K562 (cell line): ENCODE measurements around the gene EPHX1. TPM values are rescaled to one million over a fixed set of nuclear protein-coding genes. Genes with fewer than 3 reads are reported as not detected.

ENCODE experiments used
- BACH1 ChIP-seq: fragments of 200-800 bp; sonication (Bioruptor generic); IDR thresholded peaks from 2 replicates; pipeline ENCODE4 v1.6.1; 2016; ENCODE audit warnings: missing genetic modification characterization, missing compliant biosample characterization
- CC2D1A ChIP-seq: fragments of 450-650 bp; IDR thresholded peaks from 2 replicates; pipeline ENCODE4 v1.6.1; 2017; ENCODE audit warnings: mild to moderate bottlenecking
- CREB3L1 ChIP-seq: fragments of 450-650 bp; IDR thresholded peaks from 2 replicates; pipeline ENCODE4 v1.6.1; 2014; ENCODE audit warnings: low read depth, mild to moderate bottlenecking, moderate library complexity, borderline replicate concordance
- ELF4 ChIP-seq: fragments of 450-650 bp; formaldehyde crosslinking; IDR thresholded peaks from 2 replicates; pipeline ENCODE4 v1.4.0; 2022; ENCODE audit warnings: missing genetic modification characterization
- EZH2 ChIP-seq: IDR thresholded peaks from 2 replicates; pipeline ENCODE4 v1.6.1; 2012; ENCODE audit warnings: low read depth, mild to moderate bottlenecking, inconsistent platforms, low read length, borderline replicate concordance
- HNRNPUL1 ChIP-seq: fragments of 200-400 bp; formaldehyde crosslinking; IDR thresholded peaks from 2 replicates; pipeline ENCODE4 v1.6.1; 2017; ENCODE audit warnings: low read length
- KAT2B ChIP-seq: IDR thresholded peaks from one replicate; pipeline ENCODE4 v1.6.1; 2012; ENCODE audit warnings: low read depth, mild to moderate bottlenecking, control low read depth, inconsistent platforms, low read length, moderate library complexity
- PCBP1 ChIP-seq: fragments of 200-400 bp; formaldehyde crosslinking; IDR thresholded peaks from 2 replicates; pipeline ENCODE4 v1.6.1; 2018; ENCODE audit warnings: mild to moderate bottlenecking, low read depth, low read length; ENCODE audit not compliant: poor library complexity, severe bottlenecking
- POLR2AphosphoS5 ChIP-seq: IDR thresholded peaks from 2 replicates; pipeline ENCODE4 v1.6.1; 2011; ENCODE audit warnings: mild to moderate bottlenecking, low read depth, low read length, moderate library complexity; ENCODE audit not compliant: control insufficient read depth, insufficient read depth
- RNF219 ChIP-seq: fragments of 250-450 bp; sonication (Bioruptor Pico); IDR thresholded peaks from 2 replicates; pipeline ENCODE4 v1.5.0; 2022; ENCODE audit warnings: mild to moderate bottlenecking
- SAFB ChIP-seq: fragments of 200-400 bp; formaldehyde crosslinking; IDR thresholded peaks from 2 replicates; pipeline ENCODE4 v1.6.1; 2017; ENCODE audit warnings: low read depth, low read length, borderline replicate concordance
- SRSF9 ChIP-seq: fragments of 200-400 bp; formaldehyde crosslinking; IDR thresholded peaks from 2 replicates; pipeline ENCODE4 v1.6.1; 2017; ENCODE audit warnings: low read depth, low read length, borderline replicate concordance
- ZBTB5 ChIP-seq: fragments of 450-650 bp; IDR thresholded peaks from 2 replicates; pipeline ENCODE4 v1.6.1; 2017; ENCODE audit warnings: antibody characterized with exemption
- ZNF140 ChIP-seq: fragments of 250-450 bp; sonication (Bioruptor Pico); IDR thresholded peaks from 2 replicates; pipeline ENCODE4 v1.8.0; 2021; ENCODE audit warnings: moderate library complexity, mild to moderate bottlenecking, inconsistent platforms
- ZNF184 ChIP-seq: sonication (generic); formaldehyde crosslinking; IDR thresholded peaks from 2 replicates; pipeline ENCODE4 v1.5.0; 2020; ENCODE audit warnings: missing genetic modification reagents
- polyA plus RNA-seq, 8 experiments: library from polyadenylated mRNA; depleted of rRNA in 4 of 8; stranded (reverse) in 5 of 8; unstranded in 3 of 8; fragments of >200 nt; fragmentation: Nextera tagmentation in 2 of 8; fragmentation: Illumina TruSeq in 1 of 8; extraction: Ambion mirVana in 2 of 8; extraction: Trizol in 1 of 8; gene quantifications; 2 replicates each; pipeline versions ENCODE4 v1.2.1 to v1.2.3, GENCODE V29; 2011 to 2014; ENCODE audit warnings: inconsistent platforms in 1 of 8, missing spikeins in 1 of 8
- total RNA-seq, 7 experiments: library from RNA; depleted of rRNA in 6 of 7; stranded (reverse); fragments of >200 nt in 6 of 7; fragmentation: Illumina TruSeq in 2 of 7; extraction: Trizol in 2 of 7; gene quantifications; 2 replicates each; pipeline versions ENCODE4 v1.2.1 to v1.2.3, GENCODE V29; 2011 to 2021; ENCODE audit warnings: low replicate concordance in 1 of 7
- TF ChIP-seq, protein P1 (sequence below): sonication (generic); formaldehyde crosslinking; IDR thresholded peaks from 2 replicates; pipeline ENCODE4 v1.8.0; 2022; ENCODE audit warnings: missing genetic modification reagents, mild to moderate bottlenecking, moderate library complexity, borderline replicate concordance
- TF ChIP-seq, protein P2 (sequence below): sonication (generic); formaldehyde crosslinking; IDR thresholded peaks from 2 replicates; pipeline ENCODE4 v1.8.0; 2022; ENCODE audit warnings: mild to moderate bottlenecking, missing genetic modification reagents
- TF ChIP-seq, protein P3 (sequence below): sonication (generic); formaldehyde crosslinking; IDR thresholded peaks from 2 replicates; pipeline ENCODE4 v1.8.0; 2022; ENCODE audit warnings: mild to moderate bottlenecking, missing genetic modification reagents

EPHX1 gene
- total and polyA plus RNA-seq, 9 of the 15 experiments (the other 6 are each of a cell fraction or from before 2014, with no cell fraction given): 0.21 to 27.0 (median 6.7) TPM

DNA sequence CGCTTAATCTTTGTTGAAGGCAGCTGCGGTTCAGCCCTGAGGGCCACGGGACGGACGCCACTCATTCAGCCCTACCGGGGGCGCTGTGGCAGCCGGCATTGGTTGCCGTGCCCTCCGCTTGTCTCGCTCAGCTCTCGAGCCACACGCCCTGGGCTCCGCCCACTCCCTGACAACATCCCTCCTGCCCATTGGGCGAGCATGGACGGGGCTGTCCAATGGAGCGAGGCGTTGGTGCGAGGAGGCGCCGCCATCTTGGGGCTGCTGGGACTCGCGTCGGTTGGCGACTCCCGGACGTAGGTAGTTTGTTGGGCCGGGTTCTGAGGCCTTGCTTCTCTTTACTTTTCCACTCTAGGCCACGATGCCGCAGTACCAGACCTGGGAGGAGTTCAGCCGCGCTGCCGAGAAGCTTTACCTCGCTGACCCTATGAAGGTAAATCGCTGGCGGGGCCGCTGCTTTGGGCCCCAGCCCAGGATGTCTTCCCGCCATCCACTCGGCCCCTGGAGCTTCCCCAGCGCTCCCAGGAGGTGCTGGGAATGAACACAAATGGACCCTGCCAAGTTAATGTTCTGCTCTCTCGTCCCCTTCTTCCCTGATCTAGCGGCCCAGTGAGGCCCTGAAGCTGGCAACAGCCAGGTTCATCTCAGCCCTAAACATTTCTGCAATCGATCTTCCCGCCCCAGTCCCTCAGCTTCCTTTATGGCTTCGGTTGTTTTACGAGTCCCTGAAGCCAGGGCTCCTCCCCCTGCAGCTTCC, 32.2 kb upstream of the EPHX1 start, which contains the start of gene SRP9 (continued):
- no peak for TF ChIP-seq KAT2B
- no peak for TF ChIP-seq BACH1
- TF ChIP-seq CC2D1A: peak; percentile 60
- TF ChIP-seq EZH2: no peak
- TF ChIP-seq, protein P1, sequence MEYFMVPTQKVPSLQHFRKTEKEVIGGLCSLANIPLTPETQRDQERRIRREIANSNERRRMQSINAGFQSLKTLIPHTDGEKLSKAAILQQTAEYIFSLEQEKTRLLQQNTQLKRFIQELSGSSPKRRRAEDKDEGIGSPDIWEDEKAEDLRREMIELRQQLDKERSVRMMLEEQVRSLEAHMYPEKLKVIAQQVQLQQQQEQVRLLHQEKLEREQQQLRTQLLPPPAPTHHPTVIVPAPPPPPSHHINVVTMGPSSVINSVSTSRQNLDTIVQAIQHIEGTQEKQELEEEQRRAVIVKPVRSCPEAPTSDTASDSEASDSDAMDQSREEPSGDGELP (CRISPR knock-in tag): peak; percentile 95
- peak; percentile 62 for TF ChIP-seq POLR2AphosphoS5
- no peak for TF ChIP-seq SAFB
- TF ChIP-seq PCBP1: no peak
- no peak for TF ChIP-seq ZNF184 (CRISPR knock-in tag)
- TF ChIP-seq SRSF9: no peak
- TF ChIP-seq ELF4: 0 out of 2 replicates have a peak, but pooled peaks have one; percentile 4
- no peak for TF ChIP-seq ZNF140
- TF ChIP-seq, protein P2, sequence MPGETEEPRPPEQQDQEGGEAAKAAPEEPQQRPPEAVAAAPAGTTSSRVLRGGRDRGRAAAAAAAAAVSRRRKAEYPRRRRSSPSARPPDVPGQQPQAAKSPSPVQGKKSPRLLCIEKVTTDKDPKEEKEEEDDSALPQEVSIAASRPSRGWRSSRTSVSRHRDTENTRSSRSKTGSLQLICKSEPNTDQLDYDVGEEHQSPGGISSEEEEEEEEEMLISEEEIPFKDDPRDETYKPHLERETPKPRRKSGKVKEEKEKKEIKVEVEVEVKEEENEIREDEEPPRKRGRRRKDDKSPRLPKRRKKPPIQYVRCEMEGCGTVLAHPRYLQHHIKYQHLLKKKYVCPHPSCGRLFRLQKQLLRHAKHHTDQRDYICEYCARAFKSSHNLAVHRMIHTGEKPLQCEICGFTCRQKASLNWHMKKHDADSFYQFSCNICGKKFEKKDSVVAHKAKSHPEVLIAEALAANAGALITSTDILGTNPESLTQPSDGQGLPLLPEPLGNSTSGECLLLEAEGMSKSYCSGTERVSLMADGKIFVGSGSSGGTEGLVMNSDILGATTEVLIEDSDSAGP (CRISPR knock-in tag): peak; percentile 18; the same call in 1 of the 2 replicates
- no peak for TF ChIP-seq ZBTB5
- TF ChIP-seq HNRNPUL1: no peak
- TF ChIP-seq, protein P3, sequence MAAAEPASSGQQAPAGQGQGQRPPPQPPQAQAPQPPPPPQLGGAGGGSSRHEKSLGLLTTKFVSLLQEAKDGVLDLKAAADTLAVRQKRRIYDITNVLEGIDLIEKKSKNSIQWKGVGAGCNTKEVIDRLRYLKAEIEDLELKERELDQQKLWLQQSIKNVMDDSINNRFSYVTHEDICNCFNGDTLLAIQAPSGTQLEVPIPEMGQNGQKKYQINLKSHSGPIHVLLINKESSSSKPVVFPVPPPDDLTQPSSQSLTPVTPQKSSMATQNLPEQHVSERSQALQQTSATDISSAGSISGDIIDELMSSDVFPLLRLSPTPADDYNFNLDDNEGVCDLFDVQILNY: no peak
- no peak for TF ChIP-seq RNF219 (CRISPR knock-in tag)
- peak; percentile 79 for TF ChIP-seq CREB3L1
